H1 (cell line): Measurements from ENCODE around the gene SURF1. TPM values are rescaled to one million over a fixed set of nuclear protein-coding genes. Genes with fewer than 3 reads are reported as not detected.
A peak's percentile ranks its signal among the peaks of the same experiment; 100 is the strongest.

ENCODE experiments used
- CTCF ChIA-PET: fragments of 300-600 bp; sonication (Branson Sonifier 250); formaldehyde crosslinking; loops from one replicate; lab custom pipeline; 2021; ENCODE audit not compliant: partially characterized antibody; lab: Charles Lee
- POLR2A ChIA-PET: fragments of 300-600 bp; sonication (Branson Sonifier 250); formaldehyde crosslinking; loops from one replicate; lab custom pipeline; 2021; ENCODE audit warnings: inconsistent platforms; ENCODE audit not compliant: partially characterized antibody; lab: Charles Lee
- DNase-seq, 2 experiments: peaks; one replicate each; pipeline versions ENCODE4 v3.0.0 to v3.0.0-alpha.2; 2010 to 2022; ENCODE audit warnings: low spot score in 2 of 2, low read depth in 1 of 2, mixed read lengths in 1 of 2
- FAIRE-seq: peaks from 2 replicates; lab custom pipeline; 2011; peaks lifted over from hg19 to GRCh38; lab: Jason Lieb, UNC
- H2AFZ ChIP-seq: 2 replicates; pipeline ENCODE4 v1.8.1; 2012; ENCODE audit warnings: low read length, inconsistent platforms
- H2AK5ac ChIP-seq: 2 replicates; pipeline ENCODE4 v1.6.1; 2013; ENCODE audit warnings: low read depth, low read length
- H2BK120ac ChIP-seq: replicated peaks from 2 replicates; pipeline ENCODE3; 2013; ENCODE audit warnings: low read depth, low read length, inconsistent platforms
- H2BK12ac ChIP-seq: 2 replicates; pipeline ENCODE4 v1.6.1; 2013; ENCODE audit warnings: low read depth, low read length
- H2BK15ac ChIP-seq: 2 replicates; pipeline ENCODE4 v1.6.1; 2013; ENCODE audit warnings: low read length
- H2BK20ac ChIP-seq: 2 replicates; pipeline ENCODE4 v1.6.1; 2013; ENCODE audit warnings: low read length
- H2BK5ac ChIP-seq: 2 replicates; pipeline ENCODE4 v1.6.1; 2013; ENCODE audit warnings: low read depth, low read length
- H3K14ac ChIP-seq: 2 replicates; pipeline ENCODE4 v1.6.1; 2013; ENCODE audit warnings: inconsistent platforms; ENCODE audit not compliant: insufficient read length
- H3K18ac ChIP-seq: 2 replicates; pipeline ENCODE4 v1.6.1; 2013; ENCODE audit warnings: low read length; ENCODE audit errors: extremely low read depth
- H3K23ac ChIP-seq: 2 replicates; pipeline ENCODE4 v1.6.1; 2013; ENCODE audit warnings: inconsistent platforms; ENCODE audit not compliant: insufficient read length
- H3K23me2 ChIP-seq: 2 replicates; pipeline ENCODE4 v1.6.1; 2013; ENCODE audit warnings: low read depth, low read length
- H3K27ac ChIP-seq: 2 replicates; pipeline ENCODE4 v1.6.1; 2011; ENCODE audit warnings: low read depth, low read length, inconsistent platforms
- H3K27me3 ChIP-seq, 4 experiments: replicated peaks in 1 of 4; 1 replicate in 1 of 4; 2 replicates in 3 of 4; pipeline versions ENCODE4 v1.6.1 to v1.8.1; 2011 to 2013; ENCODE audit warnings: low read length in 3 of 4, mild to moderate bottlenecking in 3 of 4, inconsistent platforms in 2 of 4, mixed read lengths in 2 of 4, moderate library complexity in 1 of 4; ENCODE audit not compliant: control insufficient read depth in 3 of 4, insufficient read depth in 3 of 4; ENCODE audit errors: extremely low read depth in 1 of 4
- H3K36me3 ChIP-seq, 4 experiments: 2 replicates each; pipeline versions ENCODE4 v1.6.1 to v1.8.1; 2011 to 2013; ENCODE audit warnings: mild to moderate bottlenecking in 4 of 4, low read length in 3 of 4, moderate library complexity in 2 of 4, control low read depth in 1 of 4, inconsistent platforms in 1 of 4; ENCODE audit not compliant: insufficient read depth in 4 of 4, control insufficient read depth in 2 of 4
- H3K4ac ChIP-seq: replicated peaks from 2 replicates; pipeline ENCODE3; 2013; ENCODE audit warnings: low read length, low read depth, mixed read lengths, inconsistent platforms; ENCODE audit not compliant: insufficient read length
- H3K4me1 ChIP-seq, 4 experiments: replicated peaks in 1 of 4; 1 replicate in 1 of 4; 2 replicates in 3 of 4; pipeline versions ENCODE4 v1.6.1 to v1.8.1; 2011 to 2013; ENCODE audit warnings: low read length in 3 of 4, inconsistent platforms in 2 of 4, mixed read lengths in 1 of 4; ENCODE audit not compliant: insufficient read depth in 4 of 4, control insufficient read depth in 3 of 4
- H3K4me2 ChIP-seq, 2 experiments: 2 replicates each; pipeline versions ENCODE4 v1.6.1 to v1.8.1; 2011 to 2013; ENCODE audit warnings: low read depth in 2 of 2, low read length in 2 of 2, control low read depth in 1 of 2, inconsistent platforms in 1 of 2, mild to moderate bottlenecking in 1 of 2; ENCODE audit not compliant: insufficient read depth in 1 of 2
- H3K4me3 ChIP-seq, 4 experiments: fragments of 200-600, 300-600 bp in 1 of 4; sonication (generic), shearing (Covaris generic), sonication (Bioruptor Twin) in 1 of 4; 2 replicates each; pipeline versions ENCODE4 v1.5.1 to v1.8.1; 2011 to 2016; ENCODE audit warnings: low read length in 4 of 4, low read depth in 3 of 4, control low read depth in 2 of 4, inconsistent platforms in 2 of 4, mild to moderate bottlenecking in 2 of 4, mixed read lengths in 1 of 4, moderate library complexity in 1 of 4; ENCODE audit not compliant: insufficient read depth in 2 of 4; ENCODE audit errors: extremely low read depth in 1 of 4
- H3K56ac ChIP-seq: replicated peaks from 2 replicates; pipeline ENCODE3; 2013; ENCODE audit warnings: low read depth, mild to moderate bottlenecking, mixed read lengths, low read length, inconsistent platforms; ENCODE audit not compliant: insufficient read length
- H3K79me1 ChIP-seq: 2 replicates; pipeline ENCODE4 v1.6.1; 2013; ENCODE audit warnings: low read depth, low read length, control low read depth
- H3K79me2 ChIP-seq, 2 experiments: 2 replicates each; pipeline versions ENCODE4 v1.6.1 to v1.8.1; 2012 to 2013; ENCODE audit warnings: low read length in 2 of 2, mild to moderate bottlenecking in 2 of 2, inconsistent platforms in 1 of 2; ENCODE audit not compliant: insufficient read depth in 2 of 2, control insufficient read depth in 1 of 2
- H3K9ac ChIP-seq, 4 experiments: replicated peaks in 1 of 4; 1 replicate in 1 of 4; 2 replicates in 3 of 4; pipeline versions ENCODE4 v1.6.1 to v1.8.1; 2011 to 2013; ENCODE audit warnings: low read depth in 3 of 4, low read length in 3 of 4, control low read depth in 2 of 4, mild to moderate bottlenecking in 2 of 4, moderate library complexity in 2 of 4, inconsistent platforms in 1 of 4; ENCODE audit errors: extremely low read depth in 1 of 4
- H3K9me3 ChIP-seq, 2 experiments: 2 replicates each; pipeline versions ENCODE4 v1.6.1 to v1.8.1; 2012 to 2013; ENCODE audit warnings: mild to moderate bottlenecking in 2 of 2, moderate library complexity in 2 of 2, control low read depth in 1 of 2, inconsistent platforms in 1 of 2, low read depth in 1 of 2, low read length in 1 of 2, mixed read lengths in 1 of 2; ENCODE audit not compliant: insufficient read depth in 2 of 2
- H4K20me1 ChIP-seq, 2 experiments: replicated peaks in 1 of 2; 2 replicates each; pipeline versions ENCODE3 to v1.8.1; 2011 to 2013; ENCODE audit warnings: inconsistent platforms in 2 of 2, low read length in 2 of 2, mild to moderate bottlenecking in 1 of 2; ENCODE audit not compliant: insufficient read depth in 2 of 2, control insufficient read depth in 1 of 2
- H4K5ac ChIP-seq: 2 replicates; pipeline ENCODE4 v1.6.1; 2013; ENCODE audit warnings: low read length, low read depth, mixed read lengths, inconsistent platforms; ENCODE audit not compliant: insufficient read length
- H4K8ac ChIP-seq: 2 replicates; pipeline ENCODE4 v1.8.0; 2013; ENCODE audit warnings: mild to moderate bottlenecking, moderate library complexity, low read length, inconsistent platforms; ENCODE audit not compliant: insufficient read depth; ENCODE audit errors: extremely low read depth
- H4K91ac ChIP-seq: replicated peaks from 2 replicates; pipeline ENCODE3; 2013; ENCODE audit warnings: low read length, mixed read lengths, inconsistent platforms; ENCODE audit not compliant: insufficient read length
- ASH2L ChIP-seq: fragments of 200-600, 300-600 bp; sonication (generic); IDR thresholded peaks from one replicate; pipeline ENCODE4 v1.7.1; 2017; ENCODE audit warnings: low read length
- BRCA1 ChIP-seq: IDR thresholded peaks from 2 replicates; pipeline ENCODE4 v1.6.1; 2012; ENCODE audit warnings: low read depth, low read length, improper control_type of control experiment
- CTCF ChIP-seq, 3 experiments: IDR thresholded peaks; 1 replicate in 2 of 3; 2 replicates in 1 of 3; pipeline versions ENCODE4 v1.5.1 to v1.6.1; 2011; ENCODE audit warnings: low read length in 3 of 3, mild to moderate bottlenecking in 3 of 3, inconsistent platforms in 2 of 3, low read depth in 1 of 3, moderate library complexity in 1 of 3; ENCODE audit not compliant: insufficient read depth in 1 of 3; ENCODE audit errors: control extremely low read depth in 1 of 3
- KDM4A ChIP-seq: IDR thresholded peaks from one replicate; pipeline ENCODE4 v1.7.1; 2012; ENCODE audit warnings: low read depth, mild to moderate bottlenecking, moderate library complexity, low read length, inconsistent platforms; ENCODE audit not compliant: severe bottlenecking
- POU5F1 ChIP-seq: IDR thresholded peaks from 2 replicates; pipeline ENCODE4 v1.6.1; 2011; ENCODE audit warnings: low read depth, mild to moderate bottlenecking, low read length, moderate library complexity
- SIN3A ChIP-seq, 2 experiments: IDR thresholded peaks in 1 of 2; conservative IDR thresholded peaks in 1 of 2; 2 replicates each; pipeline ENCODE4 v1.6.1; 2011 to 2012; ENCODE audit warnings: low read length in 2 of 2, improper control_type of control experiment in 1 of 2, low read depth in 1 of 2, mild to moderate bottlenecking in 1 of 2
- SP2 ChIP-seq: IDR thresholded peaks from 2 replicates; pipeline ENCODE4 v1.6.1; 2012; ENCODE audit warnings: mild to moderate bottlenecking, low read length, inconsistent platforms
- WGBS, 2 experiments: shearing (Covaris generic) in 1 of 2; methylation state at CpG; one replicate each; pipeline versions ENCODE4 v1.1.6 to v1.1.7; 2013 to 2015; ENCODE audit warnings: low lambda C conversion rate in 2 of 2, mixed read lengths in 2 of 2, inconsistent platforms in 1 of 2, low coverage in 1 of 2, missing lambda C conversion rate in 1 of 2; ENCODE audit not compliant: insufficient replicate concordance in 2 of 2, insufficient coverage in 1 of 2, insufficient read length in 1 of 2; ENCODE audit errors: extremely low coverage in 1 of 2, missing lambda C conversion rate in 1 of 2; 5-methylcytosine and 5-hydroxymethylcytosine counted together
- polyA plus RNA-seq, 7 experiments: library from polyadenylated mRNA; depleted of rRNA in 3 of 7; stranded (reverse) in 5 of 7; unstranded in 2 of 7; fragments of >200 nt in 5 of 7; fragments of 200-250 nt in 2 of 7; gene quantifications; 1 replicate in 5 of 7; 2 replicates in 1 of 7; 4 replicates in 1 of 7; pipeline versions ENCODE4 v1.2.1 to v1.2.3, GENCODE V29; 2011 to 2013; ENCODE audit warnings: missing spikeins in 2 of 7, mixed read lengths in 2 of 7
- total RNA-seq: library from RNA; stranded (reverse); fragmentation: NEBNext Ultra II Directional; extraction: Animal tissue kit (Norgen Biotek cat#: 25700); gene quantifications from 2 replicates; pipeline ENCODE4 v1.2.1, GENCODE V29; 2021

SURF1 gene
- total and polyA plus RNA-seq, 2 of the 8 experiments (the other 6 are each of a cell fraction or from before 2014, with no cell fraction given): 43.1 to 44.7 TPM

DNA sequence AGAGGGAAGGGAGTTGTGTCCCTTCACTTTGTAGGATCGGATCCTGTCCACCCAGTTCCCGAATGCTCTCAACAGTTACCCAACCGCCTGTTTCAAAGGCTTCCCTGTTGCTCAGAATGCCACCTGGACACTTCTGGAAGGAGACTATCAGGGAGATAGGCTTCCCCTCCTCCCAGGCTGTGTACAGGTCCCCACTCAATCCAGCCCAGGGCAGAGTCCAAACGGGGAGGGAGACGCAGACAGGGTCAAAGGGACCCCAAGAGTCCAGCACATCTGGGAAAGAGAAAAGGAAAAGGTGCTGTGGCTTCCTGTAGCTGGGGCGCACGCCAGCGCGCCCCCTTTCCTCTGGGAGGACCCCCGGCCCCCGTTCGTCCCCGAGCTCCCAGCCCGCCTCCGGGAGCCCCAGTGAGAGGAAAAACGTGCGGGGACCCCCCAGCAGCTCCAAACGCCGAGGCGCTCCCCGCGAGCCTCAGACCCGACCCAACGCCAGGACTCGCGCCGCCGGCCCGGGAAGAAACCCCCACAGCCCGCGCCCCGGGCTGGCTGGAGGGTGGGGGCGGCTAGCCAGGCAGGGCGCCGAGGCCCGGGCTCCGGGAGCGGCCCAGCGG is 18.9 kb upstream of the SURF1 start:
- Histone ChIP-seq H3K4me2 (peak overlapping the region; percentile 76 to 77), H3K9ac (peak overlapping the region; percentile 65 to 92 (median 80)), H4K8ac (peak overlapping the region; percentile 63; the same call in 1 of the 2 replicates), H3K36me3 (peaks cover 0 to 9% (median 5%) of the 10 kb centered on the region in 4 experiments; a peak in 4 of 8 replicates), H3K27ac (peak overlapping the region; percentile 80), H3K79me2 (peaks cover 14 to 52% of the 10 kb centered on the region in 2 experiments), H2BK5ac (no peak overlapping the region; the same call in 1 of the 2 replicates), H2BK20ac (no peak overlapping the region), H3K14ac (no peak overlapping the region), H3K27me3 (peaks cover 0 to 11% (median 6%) of the 10 kb centered on the region in 4 experiments; a peak in 5 of 7 replicates), H2AK5ac (no peak overlapping the region), H3K4ac (no peak overlapping the region), H3K9me3 (peaks cover 0 to 4% of the 10 kb centered on the region in 2 experiments; a peak in 2 of 4 replicates), H2BK120ac (no peak overlapping the region), H4K91ac (no peak overlapping the region), H3K4me1 (peaks cover 0 to 5% (median 0%) of the 10 kb centered on the region in 4 experiments; a peak in 1 of 7 replicates), H2BK12ac (no peak overlapping the region), H4K5ac (no peak overlapping the region), H2AFZ (no peak overlapping the region), H2BK15ac (no peak overlapping the region), H3K4me3 (peak overlapping the region; percentile 70 to 87 (median 74)), H3K56ac (peak overlapping the region; percentile 0), H3K79me1 (peaks cover 9% of the 10 kb centered on the region; the same call in 1 of the 2 replicates), H3K23me2 (peaks cover 8% of the 10 kb centered on the region; the same call in 1 of the 2 replicates), H4K20me1 (peaks cover 17 to 34% of the 10 kb centered on the region in 2 experiments), H3K18ac (peak overlapping the region; percentile 38; the same call in 1 of the 2 replicates), H3K23ac (no peak overlapping the region)
- no peak for FAIRE-seq
- ChIA-PET CTCF (interaction anchor here (0.9 to 10.1 kb wide), 4 partner anchors 12 to 311 kb away, joined by 3 to 90 read pairs (median 13); partner anchors contain the start of genes SURF1 and SURF2), POLR2A (interaction anchor here (1.1 to 19.9 kb wide), 6 partner anchors 10 to 42 kb away, joined by 3 to 461 read pairs (median 6); partner anchors contain the start of genes MED22, RPL7A, SURF1 and SURF2)
- DNase-seq: no peak
- WGBS, 2 experiments: 2% methylated on average over 31 of the region's 39 CpGs; no CpG with 5 or more reads in 1 of the 2 experiments
- no peak for TF ChIP-seq BRCA1
- peak; percentile 3 to 79; a peak in 1 of 4 replicates for TF ChIP-seq SIN3A (conservative IDR thresholded peaks at IDR 0.05 in 1 of 2, IDR thresholded peaks at IDR 0.05 in 1 of 2; ENCODE audit: low read depth in 1 of 2, low read length in 2 of 2)
- peak; percentile 10; the same call in 1 of the 2 replicates for TF ChIP-seq SP2
- TF ChIP-seq KDM4A: peak; percentile 74
- TF ChIP-seq POU5F1: no peak
- peak in 2 of 3 experiments; percentile 20 to 33; a peak in 1 of 4 replicates for TF ChIP-seq CTCF (IDR thresholded peaks at IDR 0.05; ENCODE audit: control extremely low read depth in 1 of 3, insufficient read depth in 1 of 3, low read depth in 1 of 3, low read length in 3 of 3)
- peak; percentile 71 for TF ChIP-seq ASH2L
